C4-2B (cell line): ENCODE measurements around the gene IAH1.
"Not testable (repeated sequence)": the region's sequence is repeated elsewhere in the genome, so short reads cannot be mapped to it uniquely, and the experiment has no call there.

Experiments
- H3K27ac ChIP-seq: fragments of 450-650 bp; 2 replicates; pipeline ENCODE4 v1.5.1; 2017
- CTCF ChIP-seq: fragments of 450-650 bp; conservative IDR thresholded peaks from 2 replicates; pipeline ENCODE4 v1.5.1; 2017; ENCODE audit warnings: mild to moderate bottlenecking
- ZFX ChIP-seq: fragments of 450-650 bp; IDR thresholded peaks from 2 replicates; pipeline ENCODE4 v1.6.1; 2017

Gene IAH1

GRCh38 chr2:9508931-9509330 is 34.6 kb downstream of the IAH1 start:
- no peak for TF ChIP-seq ZFX
- no peak for TF ChIP-seq CTCF
- H3K27ac ChIP-seq: no peak overlapping the region

- H3K27ac ChIP-seq: not testable (repeated sequence)
Measured at GRCh38 chr2:9513946-9514345, 39.6 kb downstream of the IAH1 start.

GRCh38 chr2:9517118-9517782 is 42.9 kb downstream of the IAH1 start:
- H3K27ac ChIP-seq: no peak overlapping the region
- TF ChIP-seq CTCF (no peak), ZFX (no peak)

- H3K27ac ChIP-seq: no peak overlapping the region
- TF ChIP-seq CTCF (no peak), ZFX (no peak)
Measured at GRCh38 chr2:9518163-9518562, 43.8 kb downstream of the IAH1 start.

- no peak overlapping the region for H3K27ac ChIP-seq
- TF ChIP-seq ZFX (no peak), CTCF (no peak)
Measured at GRCh38 chr2:9518780-9519179, 44.4 kb downstream of the IAH1 start.

GRCh38 chr2:9519250-9519649 is 44.9 kb downstream of the IAH1 start:
- H3K27ac ChIP-seq: no peak overlapping the region
- TF ChIP-seq CTCF (no peak), ZFX (no peak)

- H3K27ac ChIP-seq: no peak overlapping the region
- no peak for TF ChIP-seq CTCF
- TF ChIP-seq ZFX: no peak
Measured at GRCh38 chr2:9524291-9524690, 49.9 kb downstream of the IAH1 start.

- no peak for TF ChIP-seq CTCF
- TF ChIP-seq ZFX: no peak
- H3K27ac ChIP-seq: no peak overlapping the region
Measured at GRCh38 chr2:9525266-9525665, 50.9 kb downstream of the IAH1 start.
